Measurements from ENCODE around the gene PRRC2B. TPM values are rescaled to one million over a fixed set of nuclear protein-coding genes. Genes with fewer than 3 reads are reported as not detected.

PRRC2B gene
- total RNA-seq, 4 donors from 2014 or later = 73.7 to 171 (median 98.9) TPM

- DNase-seq = no peak
- no peak overlapping the region for H3K27ac ChIP-seq
- WGBS, 2 donors (ENCODE audit: low coverage in 1 of 2) = 82 to 96% methylated on average over 4 of the region's 4 CpGs
- TF ChIP-seq CTCF (IDR thresholded peaks at IDR 0.05) (no peak), POLR2AphosphoS5 (IDR thresholded peaks at IDR 0.05) (no peak), EP300 (IDR thresholded peaks at IDR 0.05; ENCODE audit: low read depth) (no peak), POLR2A (IDR thresholded peaks at IDR 0.05) (no peak)
- peaks cover 0 to 47% (median 19%) of the 10 kb centered on the region in 4 donors for H3K36me3 ChIP-seq
- H3K4me1 ChIP-seq = peaks cover 0 to 6% (median 3%) of the 10 kb centered on the region in 4 donors
- no peaks in the 10 kb centered on the region for H3K9me3 ChIP-seq
- intact Hi-C loops (cut with DNase I; ENCODE audit: low total_unique reads) (no loop called here), in situ Hi-C loops (cut with MboI; ENCODE audit: low pct_ligation_motif_present in 1 of 4, low pct_unique_long_range_greater_than_20kb in 1 of 4, low sequenced_read_pairs in 3 of 4) (no loop called here)
- no peak overlapping the region for H3K4me3 ChIP-seq
- H3K27me3 ChIP-seq = no peaks in the 10 kb centered on the region
Observed at GRCh38 chr9:131439224-131439623, 45.3 kb downstream of the PRRC2B start.

DNA sequence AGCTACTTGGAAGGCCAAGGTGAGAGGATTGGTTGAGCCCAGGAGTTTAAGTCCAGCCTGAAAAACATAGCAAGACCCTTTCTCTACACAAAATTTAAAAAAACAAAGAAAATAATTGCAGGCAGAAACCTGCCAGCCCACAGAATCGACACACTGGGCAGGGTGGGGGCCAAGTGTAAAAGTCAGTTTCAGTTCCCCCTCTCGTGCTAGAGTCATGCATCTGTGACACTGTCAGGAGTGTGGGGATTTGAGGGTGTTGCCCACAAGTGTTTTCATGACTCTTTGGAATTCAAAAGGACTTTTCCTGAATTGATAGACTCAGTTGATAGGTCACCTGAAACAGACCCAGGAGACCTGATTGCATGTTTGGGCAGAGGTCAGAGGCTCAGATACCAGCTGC is 47.6 kb downstream of the PRRC2B start:
- in situ Hi-C loops (cut with MboI; ENCODE audit: low pct_ligation_motif_present in 1 of 4, low pct_unique_long_range_greater_than_20kb in 1 of 4, low sequenced_read_pairs in 3 of 4) (no loop called here), intact Hi-C loops (cut with DNase I; ENCODE audit: low total_unique reads) (no loop called here)
- WGBS, 2 donors (ENCODE audit: low coverage in 1 of 2) = 60 to 87% methylated on average over 2 of the region's 2 CpGs
- Histone ChIP-seq H3K27me3 (no peaks in the 10 kb centered on the region), H3K27ac (no peak overlapping the region), H3K36me3 (peaks cover 0 to 53% (median 22%) of the 10 kb centered on the region in 4 donors), H3K4me1 (peaks cover 0 to 6% (median 3%) of the 10 kb centered on the region in 4 donors), H3K4me3 (no peak overlapping the region), H3K9me3 (no peaks in the 10 kb centered on the region)
- no peak for DNase-seq
- no peak for TF ChIP-seq POLR2A (IDR thresholded peaks at IDR 0.05)
- TF ChIP-seq EP300 (IDR thresholded peaks at IDR 0.05; ENCODE audit: low read depth) = no peak
- no peak for TF ChIP-seq CTCF (IDR thresholded peaks at IDR 0.05)
- no peak for TF ChIP-seq POLR2AphosphoS5 (IDR thresholded peaks at IDR 0.05)

GRCh38 chr9:131442351-131442750 is 48.5 kb downstream of the PRRC2B start:
- peak; percentile 41 for DNase-seq
- Histone ChIP-seq H3K36me3 (peaks cover 0 to 55% (median 25%) of the 10 kb centered on the region in 4 donors), H3K27me3 (no peaks in the 10 kb centered on the region), H3K4me1 (peaks cover 0 to 6% (median 3%) of the 10 kb centered on the region in 4 donors), H3K9me3 (no peaks in the 10 kb centered on the region), H3K4me3 (no peak overlapping the region), H3K27ac (no peak overlapping the region)
- intact Hi-C loops (cut with DNase I; ENCODE audit: low total_unique reads) = no loop called here
- in situ Hi-C loops (cut with MboI; ENCODE audit: low pct_ligation_motif_present in 1 of 4, low pct_unique_long_range_greater_than_20kb in 1 of 4, low sequenced_read_pairs in 3 of 4) = no loop called here
- 58 to 90% methylated on average over 2 to 10 of the region's 10 CpGs for WGBS, 2 donors (ENCODE audit: low coverage in 1 of 2)
- TF ChIP-seq POLR2AphosphoS5 (IDR thresholded peaks at IDR 0.05) (no peak), POLR2A (IDR thresholded peaks at IDR 0.05) (no peak), EP300 (IDR thresholded peaks at IDR 0.05; ENCODE audit: low read depth) (no peak), CTCF (IDR thresholded peaks at IDR 0.05) (no peak)

- Histone ChIP-seq H3K9me3 (no peaks in the 10 kb centered on the region), H3K4me3 (no peak overlapping the region), H3K27me3 (no peaks in the 10 kb centered on the region), H3K27ac (no peak overlapping the region), H3K36me3 (peaks cover 0 to 61% (median 28%) of the 10 kb centered on the region in 4 donors), H3K4me1 (peaks cover 0 to 6% (median 3%) of the 10 kb centered on the region in 4 donors)
- in situ Hi-C loops (cut with MboI; ENCODE audit: low pct_ligation_motif_present in 1 of 4, low pct_unique_long_range_greater_than_20kb in 1 of 4, low sequenced_read_pairs in 3 of 4) = no loop called here
- 94% methylated on average over 2 of the region's 2 CpGs; no CpG with 5 or more reads in 1 of the 2 donors for WGBS, 2 donors (ENCODE audit: low coverage in 1 of 2)
- intact Hi-C loops (cut with DNase I; ENCODE audit: low total_unique reads) = no loop called here
- no peak for DNase-seq
- TF ChIP-seq POLR2A (IDR thresholded peaks at IDR 0.05) (no peak), EP300 (IDR thresholded peaks at IDR 0.05; ENCODE audit: low read depth) (no peak), CTCF (IDR thresholded peaks at IDR 0.05) (no peak), POLR2AphosphoS5 (IDR thresholded peaks at IDR 0.05) (no peak)
Observed at GRCh38 chr9:131443648-131444047, 49.8 kb downstream of the PRRC2B start.

Measured in transverse colon (tissue), 4 donors.